Uterus (tissue), 4 donors: ENCODE results near the gene TCIRG1. TPM values are rescaled to one million over a fixed set of nuclear protein-coding genes. Genes with fewer than 3 reads are reported as not detected.
A peak's percentile ranks its signal among the peaks of the same experiment; 100 is the strongest.

ENCODE experiments used
- DNase-seq, 2 donors: peaks; one replicate each; pipeline ENCODE4 v3.0.0-alpha.2; 2019 to 2020
- H3K27ac ChIP-seq, 2 donors: fragments of 200-600 bp; sonication (generic); 1 replicate in 1 of 2; 2 replicates in 1 of 2; pipeline ENCODE4 v1.5.1; 2016 to 2018
- H3K27me3 ChIP-seq, 2 donors: fragments of 200-600 bp; sonication (generic); one replicate each; pipeline ENCODE4 v1.5.1; 2018 to 2019; ENCODE audit warnings: control low read depth in 1 of 2
- H3K36me3 ChIP-seq, 2 donors: fragments of 200-600 bp; sonication (generic); one replicate each; pipeline ENCODE4 v1.5.1; 2019; ENCODE audit warnings: control low read depth in 1 of 2
- H3K4me1 ChIP-seq, 2 donors: fragments of 200-600 bp; sonication (generic); one replicate each; pipeline ENCODE4 v1.5.1; 2018 to 2019; ENCODE audit warnings: control low read depth in 1 of 2
- H3K4me3 ChIP-seq, 2 donors: fragments of 200-600 bp; sonication (generic); 1 replicate in 1 of 2; 2 replicates in 1 of 2; pipeline ENCODE4 v1.5.1; 2018 to 2019; ENCODE audit warnings: mild to moderate bottlenecking in 1 of 2
- H3K9me3 ChIP-seq, 2 donors: fragments of 200-600 bp; sonication (generic); one replicate each; pipeline ENCODE4 v1.5.1; 2019; ENCODE audit warnings: control low read depth in 1 of 2
- POLR2A ChIP-seq, 2 donors: fragments of 450-650 bp; IDR thresholded peaks; one replicate each; pipeline ENCODE4 v1.6.1; 2016; ENCODE audit warnings: antibody characterized with exemption in 2 of 2, mild to moderate bottlenecking in 1 of 2, moderate library complexity in 1 of 2
- intact Hi-C: fragments of 100-400 bp; cut with DNase I; formaldehyde crosslinking; loops from one replicate; pipeline ENCODE4 v1.15.1; 2023; ENCODE audit warnings: low total_unique reads
- total RNA-seq, 4 donors: library from RNA; depleted of rRNA in 3 of 4; stranded (reverse); fragments of >200 nt in 3 of 4; gene quantifications; one replicate each; pipeline versions ENCODE4 v1.1.0 to v1.2.4, GENCODE V29; 2014 to 2023
- TF ChIP-seq, protein P1 (sequence below), 4 experiments: fragments of 200-600 bp in 2 of 4; fragments of 450-650 bp in 2 of 4; sonication (generic) in 2 of 4; IDR thresholded peaks; one replicate each; pipeline ENCODE4 v1.5.1; 2016 to 2019; ENCODE audit warnings: antibody characterized with exemption in 4 of 4, mild to moderate bottlenecking in 2 of 4, moderate library complexity in 1 of 4
- donor health status: DM: yes; HTN: yes; CAD: no.

Gene TCIRG1
- total RNA-seq, 4 donors from 2014 or later, result 62.1 to 162 (median 115) TPM

DNA sequence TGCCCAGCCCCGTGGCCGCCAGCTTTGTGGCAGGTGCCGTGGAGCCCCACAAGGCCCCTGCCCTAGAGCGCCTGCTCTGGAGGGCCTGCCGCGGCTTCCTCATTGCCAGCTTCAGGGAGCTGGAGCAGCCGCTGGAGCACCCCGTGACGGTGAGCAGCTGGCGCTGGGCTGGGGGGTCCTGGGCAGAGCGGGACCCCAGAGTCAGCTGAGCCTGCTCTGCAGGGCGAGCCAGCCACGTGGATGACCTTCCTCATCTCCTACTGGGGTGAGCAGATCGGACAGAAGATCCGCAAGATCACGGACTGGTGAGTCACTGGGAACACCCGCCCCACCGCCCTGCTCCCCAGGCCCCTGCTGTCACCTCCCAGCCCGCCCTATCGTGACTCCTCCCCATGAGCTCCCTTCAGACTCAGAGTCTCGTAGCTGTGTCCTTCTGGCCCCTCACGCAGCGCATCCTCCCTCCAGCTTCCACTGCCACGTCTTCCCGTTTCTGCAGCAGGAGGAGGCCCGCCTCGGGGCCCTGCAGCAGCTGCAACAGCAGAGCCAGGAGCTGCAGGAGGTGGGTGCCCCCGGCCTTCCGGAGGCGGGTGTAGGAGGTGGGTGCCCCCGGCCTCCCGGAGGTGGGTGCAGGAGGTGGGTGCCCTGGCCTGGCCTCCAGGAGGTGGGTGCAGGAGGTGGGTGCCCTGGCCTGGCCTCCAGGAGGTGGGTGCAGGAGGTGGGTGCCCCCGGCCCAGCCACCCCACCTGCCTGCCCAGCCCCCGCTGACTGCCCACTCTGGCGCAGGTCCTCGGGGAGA is 4.7 kb downstream of the TCIRG1 start:
- TF ChIP-seq, protein P1, sequence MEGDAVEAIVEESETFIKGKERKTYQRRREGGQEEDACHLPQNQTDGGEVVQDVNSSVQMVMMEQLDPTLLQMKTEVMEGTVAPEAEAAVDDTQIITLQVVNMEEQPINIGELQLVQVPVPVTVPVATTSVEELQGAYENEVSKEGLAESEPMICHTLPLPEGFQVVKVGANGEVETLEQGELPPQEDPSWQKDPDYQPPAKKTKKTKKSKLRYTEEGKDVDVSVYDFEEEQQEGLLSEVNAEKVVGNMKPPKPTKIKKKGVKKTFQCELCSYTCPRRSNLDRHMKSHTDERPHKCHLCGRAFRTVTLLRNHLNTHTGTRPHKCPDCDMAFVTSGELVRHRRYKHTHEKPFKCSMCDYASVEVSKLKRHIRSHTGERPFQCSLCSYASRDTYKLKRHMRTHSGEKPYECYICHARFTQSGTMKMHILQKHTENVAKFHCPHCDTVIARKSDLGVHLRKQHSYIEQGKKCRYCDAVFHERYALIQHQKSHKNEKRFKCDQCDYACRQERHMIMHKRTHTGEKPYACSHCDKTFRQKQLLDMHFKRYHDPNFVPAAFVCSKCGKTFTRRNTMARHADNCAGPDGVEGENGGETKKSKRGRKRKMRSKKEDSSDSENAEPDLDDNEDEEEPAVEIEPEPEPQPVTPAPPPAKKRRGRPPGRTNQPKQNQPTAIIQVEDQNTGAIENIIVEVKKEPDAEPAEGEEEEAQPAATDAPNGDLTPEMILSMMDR (IDR thresholded peaks at IDR 0.05), result no peak
- no peak for TF ChIP-seq POLR2A (IDR thresholded peaks at IDR 0.05)
- no peak overlapping the region for H3K4me3 ChIP-seq
- H3K36me3 ChIP-seq, result no peaks in the 10 kb centered on the region
- no peaks in the 10 kb centered on the region for H3K27me3 ChIP-seq
- intact Hi-C loops, result no loop called here
- peaks cover 0 to 6% of the 10 kb centered on the region in 2 donors for H3K4me1 ChIP-seq
- H3K27ac ChIP-seq, result peak overlapping the region; percentile 87 to 91
- peak; percentile 62 for DNase-seq
- H3K9me3 ChIP-seq, result no peaks in the 10 kb centered on the region

DNA sequence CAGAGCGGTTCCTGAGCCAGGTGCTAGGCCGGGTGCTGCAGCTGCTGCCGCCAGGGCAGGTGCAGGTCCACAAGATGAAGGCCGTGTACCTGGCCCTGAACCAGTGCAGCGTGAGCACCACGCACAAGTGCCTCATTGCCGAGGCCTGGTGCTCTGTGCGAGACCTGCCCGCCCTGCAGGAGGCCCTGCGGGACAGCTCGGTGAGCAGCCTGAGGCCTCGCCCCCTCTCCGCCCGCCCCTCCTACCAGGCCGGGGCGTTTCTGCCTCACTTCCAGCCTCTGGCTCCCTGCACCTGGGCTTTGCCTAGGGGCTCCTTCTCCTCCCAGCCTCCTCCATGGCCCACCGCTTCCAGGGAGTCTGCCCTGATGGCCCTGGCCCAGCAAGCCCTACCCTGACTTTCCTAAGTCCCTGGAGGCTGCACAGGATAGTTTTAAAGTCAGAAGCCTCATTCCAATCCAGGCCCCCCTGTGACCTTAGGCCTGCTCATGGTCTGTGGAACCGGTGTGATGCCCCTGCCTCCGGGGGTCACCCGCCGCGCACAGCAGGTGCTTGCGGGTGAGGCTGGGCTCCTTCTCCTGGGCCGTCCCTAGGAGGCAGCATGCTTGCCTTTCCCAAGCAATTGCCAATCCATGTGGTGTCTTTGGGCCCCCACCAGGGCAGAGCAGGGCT is 5.5 kb downstream of the TCIRG1 start:
- Histone ChIP-seq H3K4me1 (peaks cover 0 to 6% of the 10 kb centered on the region in 2 donors), H3K36me3 (no peaks in the 10 kb centered on the region), H3K27ac (peak overlapping the region in 1 of 2 donors; percentile 3), H3K27me3 (no peaks in the 10 kb centered on the region), H3K9me3 (no peaks in the 10 kb centered on the region), H3K4me3 (no peak overlapping the region)
- no peak for TF ChIP-seq POLR2A (IDR thresholded peaks at IDR 0.05)
- TF ChIP-seq, protein P1 (IDR thresholded peaks at IDR 0.05), result no peak
- intact Hi-C loops, result no loop called here
- no peak for DNase-seq

DNA sequence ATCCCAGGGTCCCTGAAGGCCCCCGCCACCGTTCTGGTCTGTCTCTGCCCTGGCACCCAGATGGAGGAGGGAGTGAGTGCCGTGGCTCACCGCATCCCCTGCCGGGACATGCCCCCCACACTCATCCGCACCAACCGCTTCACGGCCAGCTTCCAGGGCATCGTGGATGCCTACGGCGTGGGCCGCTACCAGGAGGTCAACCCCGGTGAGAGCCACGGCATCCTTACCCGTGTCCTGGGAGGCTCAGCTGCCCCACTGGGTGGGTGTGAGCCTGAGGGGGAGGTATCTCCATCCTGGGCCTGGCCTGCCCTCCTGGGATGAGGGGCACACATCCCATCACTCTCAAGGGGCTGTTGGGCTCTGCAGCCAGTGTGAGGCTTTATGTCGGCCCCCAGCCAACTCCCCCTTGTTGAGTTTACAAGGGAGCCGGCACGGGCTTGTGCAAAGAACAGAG is 6.1 kb downstream of the TCIRG1 start:
- Histone ChIP-seq H3K4me3 (no peak overlapping the region), H3K27me3 (no peaks in the 10 kb centered on the region), H3K27ac (peak overlapping the region in 1 of 2 donors; percentile 3), H3K4me1 (peaks cover 0 to 6% of the 10 kb centered on the region in 2 donors), H3K9me3 (no peaks in the 10 kb centered on the region), H3K36me3 (no peaks in the 10 kb centered on the region)
- intact Hi-C loops, result no loop called here
- no peak for DNase-seq
- TF ChIP-seq, protein P1 (IDR thresholded peaks at IDR 0.05), result no peak
- no peak for TF ChIP-seq POLR2A (IDR thresholded peaks at IDR 0.05)

DNA sequence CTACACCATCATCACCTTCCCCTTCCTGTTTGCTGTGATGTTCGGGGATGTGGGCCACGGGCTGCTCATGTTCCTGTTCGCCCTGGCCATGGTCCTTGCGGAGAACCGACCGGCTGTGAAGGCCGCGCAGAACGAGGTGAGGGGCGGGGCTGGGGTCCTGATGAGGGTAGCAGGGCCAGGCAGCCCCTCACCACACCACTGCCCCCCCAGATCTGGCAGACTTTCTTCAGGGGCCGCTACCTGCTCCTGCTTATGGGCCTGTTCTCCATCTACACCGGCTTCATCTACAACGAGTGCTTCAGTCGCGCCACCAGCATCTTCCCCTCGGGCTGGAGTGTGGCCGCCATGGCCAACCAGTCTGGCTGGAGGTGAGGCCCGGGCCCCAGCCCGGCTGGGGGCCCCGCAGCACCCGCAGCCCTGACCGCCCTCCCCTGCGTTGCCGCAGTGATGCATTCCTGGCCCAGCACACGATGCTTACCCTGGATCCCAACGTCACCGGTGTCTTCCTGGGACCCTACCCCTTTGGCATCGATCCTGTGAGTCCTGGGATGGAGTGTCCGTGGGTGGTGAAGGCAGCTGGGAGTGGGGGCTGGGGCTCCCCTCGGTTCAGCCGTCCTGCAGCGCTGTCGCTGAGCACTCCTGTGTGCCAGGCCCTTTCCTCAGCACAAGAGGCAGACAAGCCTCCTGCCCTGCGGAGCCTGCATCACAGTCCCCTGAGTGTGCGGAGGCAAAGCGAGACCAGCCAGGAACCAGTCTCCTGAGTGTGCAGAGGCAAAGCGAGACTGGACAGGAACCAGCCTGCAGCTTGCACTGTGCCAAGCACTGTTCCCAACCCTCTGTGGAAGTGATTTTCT is 8.8 kb downstream of the TCIRG1 start:
- Histone ChIP-seq H3K27ac (no peak overlapping the region), H3K4me1 (peaks cover 0 to 6% of the 10 kb centered on the region in 2 donors), H3K9me3 (no peaks in the 10 kb centered on the region), H3K36me3 (no peaks in the 10 kb centered on the region), H3K27me3 (no peaks in the 10 kb centered on the region), H3K4me3 (no peak overlapping the region)
- TF ChIP-seq POLR2A (IDR thresholded peaks at IDR 0.05), result no peak
- TF ChIP-seq, protein P1 (IDR thresholded peaks at IDR 0.05), result no peak
- no peak for DNase-seq
- intact Hi-C loops, result no loop called here
